Measurements from ENCODE around the gene CAMK2A.

- TF ChIP-seq POLR2A (IDR thresholded peaks at IDR 0.05) = no peak
- TF ChIP-seq CTCF (IDR thresholded peaks at IDR 0.05) = no peak
- no peak for TF ChIP-seq EP300 (IDR thresholded peaks at IDR 0.05)
Measured at GRCh38 chr5:150305095-150305494, 15.5 kb upstream of the CAMK2A start.

All from sigmoid colon (tissue), 4 donors.